Tibial artery (tissue), 4 donors: Measurements from ENCODE around the gene ATP2B2.
"Not testable (repeated sequence)": the region's sequence is repeated elsewhere in the genome, so short reads cannot be mapped to it uniquely, and the experiment has no call there.

Experiments
- DNase-seq, 2 donors: peaks; one replicate each; pipeline ENCODE4 v3.0.0-alpha.2; 2019
- H3K27ac ChIP-seq, 2 donors: fragments of 200-600 bp; sonication (generic) in 1 of 2; 1 replicate in 1 of 2; 2 replicates in 1 of 2; pipeline ENCODE4 v1.5.1; 2018 to 2019; ENCODE audit warnings: mild to moderate bottlenecking in 1 of 2
- H3K27me3 ChIP-seq, 2 donors: fragments of 200-600 bp; sonication (generic) in 1 of 2; one replicate each; pipeline versions ENCODE4 v1.5.1 to v1.6.0; 2016 to 2019
- H3K36me3 ChIP-seq, 3 donors: fragments of 200-600 bp; sonication (generic) in 2 of 3; one replicate each; pipeline ENCODE4 v1.5.1; 2016 to 2019; ENCODE audit warnings: mild to moderate bottlenecking in 2 of 3
- H3K4me1 ChIP-seq, 4 donors: fragments of 200-600 bp; sonication (generic) in 2 of 4; 1 replicate in 3 of 4; 2 replicates in 1 of 4; pipeline ENCODE4 v1.5.1; 2016 to 2019
- H3K4me3 ChIP-seq, 2 donors: fragments of 200-600 bp; sonication (generic) in 1 of 2; 1 replicate in 1 of 2; 2 replicates in 1 of 2; pipeline ENCODE4 v1.5.1; 2018 to 2019; ENCODE audit warnings: mild to moderate bottlenecking in 2 of 2
- H3K9me3 ChIP-seq, 3 donors: fragments of 200-600 bp; sonication (generic) in 1 of 3; one replicate each; pipeline ENCODE4 v1.5.1; 2016 to 2019
- CTCF ChIP-seq, 2 experiments: fragments of 200-600 bp in 1 of 2; fragments of 450-650 bp in 1 of 2; IDR thresholded peaks; one replicate each; pipeline ENCODE4 v1.5.1; 2017 to 2019; ENCODE audit warnings: antibody characterized with exemption in 2 of 2, mild to moderate bottlenecking in 1 of 2, moderate library complexity in 1 of 2
- intact Hi-C: fragments of 100-400 bp; cut with DNase I; formaldehyde crosslinking; loops from one replicate; pipeline ENCODE4 v1.15.0; 2023; ENCODE audit warnings: low total_unique reads

The ATP2B2 gene

GRCh38 chr3:10300087-10300486 is 205.3 kb downstream of the ATP2B2 start:
- Histone ChIP-seq H3K4me3 (no peak overlapping the region), H3K9me3 (no peaks in the 10 kb centered on the region), H3K4me1 (no peaks in the 10 kb centered on the region), H3K27me3 (no peaks in the 10 kb centered on the region), H3K27ac (no peak overlapping the region), H3K36me3 (peaks cover 60 to 78% (median 61%) of the 10 kb centered on the region in 3 donors)
- intact Hi-C loops = no loop called here
- no peak for TF ChIP-seq CTCF (IDR thresholded peaks at IDR 0.05)
- no peak for DNase-seq

- Histone ChIP-seq H3K4me1 (no peaks in the 10 kb centered on the region), H3K27ac (no peak overlapping the region), H3K4me3 (no peak overlapping the region), H3K9me3 (no peaks in the 10 kb centered on the region), H3K36me3 (peaks cover 57 to 76% (median 57%) of the 10 kb centered on the region in 3 donors), H3K27me3 (no peaks in the 10 kb centered on the region)
- no peak for TF ChIP-seq CTCF (IDR thresholded peaks at IDR 0.05)
- intact Hi-C loops = no loop called here
- DNase-seq = no peak
Observed at GRCh38 chr3:10299679-10300078, 205.7 kb downstream of the ATP2B2 start.

- H3K4me3 ChIP-seq = no peak overlapping the region
- no peak for TF ChIP-seq CTCF (IDR thresholded peaks at IDR 0.05)
- H3K36me3 ChIP-seq = peaks cover 52 to 76% (median 52%) of the 10 kb centered on the region in 3 donors
- H3K27me3 ChIP-seq = no peaks in the 10 kb centered on the region
- H3K4me1 ChIP-seq = no peaks in the 10 kb centered on the region
- no peak overlapping the region for H3K27ac ChIP-seq
- no peak for DNase-seq
- intact Hi-C loops = no loop called here
- no peaks in the 10 kb centered on the region for H3K9me3 ChIP-seq
Observed at GRCh38 chr3:10299175-10299574, 206.2 kb downstream of the ATP2B2 start.

DNA sequence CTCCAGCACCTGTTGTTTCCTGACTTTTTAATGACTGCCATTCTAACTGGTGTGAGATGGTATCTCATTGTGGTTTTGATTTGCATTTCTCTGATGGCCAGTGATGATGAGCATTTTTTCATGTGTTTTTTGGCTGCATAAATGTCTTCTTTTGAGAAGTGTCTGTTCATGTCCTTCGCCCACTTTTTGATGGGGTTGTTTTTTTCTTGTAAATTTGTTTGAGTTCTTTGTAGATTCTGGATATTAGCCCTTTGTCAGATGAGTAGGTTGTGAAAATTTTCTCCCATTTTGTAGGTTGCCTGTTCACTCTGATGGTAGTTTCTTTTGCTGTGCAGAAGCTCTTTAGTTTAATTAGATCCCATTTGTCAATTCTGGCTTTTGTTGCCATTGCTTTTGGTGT is 207.3 kb downstream of the ATP2B2 start:
- H3K36me3 ChIP-seq = peaks cover 41 to 75% (median 41%) of the 10 kb centered on the region in 3 donors
- H3K27me3 ChIP-seq, H3K4me1 ChIP-seq, intact Hi-C loops, DNase-seq, H3K4me3 ChIP-seq, H3K9me3 ChIP-seq, H3K27ac ChIP-seq: not testable (repeated sequence)

GRCh38 chr3:10294030-10294586 is 211.3 kb downstream of the ATP2B2 start:
- Histone ChIP-seq H3K27me3 (no peaks in the 10 kb centered on the region), H3K27ac (no peak overlapping the region), H3K4me1 (no peaks in the 10 kb centered on the region), H3K9me3 (no peaks in the 10 kb centered on the region), H3K36me3 (peaks cover 10 to 74% (median 16%) of the 10 kb centered on the region in 3 donors), H3K4me3 (no peak overlapping the region)
- no peak for DNase-seq
- no peak for TF ChIP-seq CTCF (IDR thresholded peaks at IDR 0.05)
- intact Hi-C loops = no loop called here

DNA sequence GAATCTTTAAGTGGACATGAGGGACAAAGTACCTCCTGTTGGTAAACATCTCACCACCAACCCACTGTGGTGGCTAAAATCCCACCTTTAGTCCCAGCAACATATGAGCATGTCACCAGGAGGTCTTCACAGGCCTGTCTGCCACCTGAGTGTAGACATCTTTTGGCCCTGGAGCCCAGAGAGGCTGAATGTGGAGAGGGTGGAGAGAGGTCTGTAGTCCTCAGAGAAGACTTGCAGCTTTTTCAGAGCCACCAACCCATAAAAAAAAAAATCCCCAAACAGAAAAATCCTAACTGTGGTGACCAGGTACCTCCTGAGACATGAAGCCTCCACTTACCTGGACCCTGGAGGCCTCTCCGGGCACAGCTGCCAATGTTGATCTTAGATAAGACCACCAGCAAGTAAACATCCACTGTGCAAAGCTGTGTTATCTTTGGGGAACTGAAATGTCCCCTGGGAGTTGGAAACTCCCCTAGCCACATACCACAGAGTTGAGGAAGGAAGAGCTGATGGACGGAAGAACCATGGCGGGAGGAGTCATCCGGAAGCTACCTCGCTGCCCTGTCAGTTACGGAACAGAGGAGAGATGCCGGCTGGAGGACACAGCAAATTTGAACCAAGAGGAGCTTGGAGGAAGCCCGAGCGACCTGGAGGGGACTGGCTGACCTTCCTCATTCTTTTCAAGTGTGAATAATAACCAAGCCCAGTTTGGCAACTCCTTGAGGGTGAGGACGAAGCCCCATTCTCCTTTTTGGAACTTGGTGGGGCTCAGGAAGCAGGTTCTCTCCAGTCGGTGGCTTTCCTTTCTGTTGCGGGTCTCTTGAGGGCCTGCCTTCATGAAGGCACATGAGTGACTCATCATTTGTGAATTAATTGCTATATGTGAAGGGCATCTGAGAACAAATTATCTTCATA is 212.6 kb downstream of the ATP2B2 start, which contains the start of gene GHRL:
GHRL (minus strand) TSS at position 443 of the 915 bp plus-strand sequence. CDS start 2,767 bp downstream, outside the sequence.
- intact Hi-C loops = no loop called here
- Histone ChIP-seq H3K36me3 (peaks cover 13 to 87% (median 24%) of the 10 kb centered on the region in 3 donors), H3K27me3 (no peaks in the 10 kb centered on the region), H3K4me1 (no peaks in the 10 kb centered on the region), H3K27ac (no peak within 1 kb of the TSS), H3K9me3 (no peaks in the 10 kb centered on the region), H3K4me3 (no peak within 1 kb of the TSS)
- no peak for TF ChIP-seq CTCF (IDR thresholded peaks at IDR 0.05)
- no peak for DNase-seq
